ENCODE measurements around the gene RTTN. TPM values are rescaled to one million over a fixed set of nuclear protein-coding genes. Genes with fewer than 3 reads are reported as not detected.
A peak's percentile ranks its signal among the peaks of the same experiment; 100 is the strongest.

RTTN gene
- total and polyA plus RNA-seq, 2 of the 13 experiments (the other 11 are each of a cell fraction or from before 2014, with no cell fraction given), result 5.4 to 18.7 TPM

- TF ChIP-seq ZFP37 (CRISPR knock-in tag; IDR thresholded peaks at IDR 0.05; ENCODE audit: borderline replicate concordance) (no peak; the same call in 1 of the 2 replicates), ZNF768 (CRISPR knock-in tag; IDR thresholded peaks at IDR 0.05) (peak; percentile 81), KMT2A (CRISPR knock-in tag; IDR thresholded peaks at IDR 0.05) (peak; percentile 99), HIVEP1 (CRISPR knock-in tag; IDR thresholded peaks at IDR 0.05) (no peak; the same call in 1 of the 2 replicates), PPARG (CRISPR knock-in tag; conservative IDR thresholded peaks at IDR 0.05) (peak; percentile 59), ZNF543 (CRISPR knock-in tag; IDR thresholded peaks at IDR 0.05) (peak; percentile 60; the same call in 1 of the 2 replicates), RFX3 (CRISPR knock-in tag; IDR thresholded peaks at IDR 0.05) (no peak; the same call in 1 of the 2 replicates), ZMYM3 (CRISPR knock-in tag; IDR thresholded peaks at IDR 0.05) (peak; percentile 54; the same call in 1 of the 2 replicates), PAXIP1 (CRISPR knock-in tag; conservative IDR thresholded peaks at IDR 0.05) (peak; percentile 59; the same call in 1 of the 2 replicates), NFRKB (IDR thresholded peaks at IDR 0.05) (no peak), ZNF407 (CRISPR knock-in tag; IDR thresholded peaks at IDR 0.05; ENCODE audit: not compliant biosample characterization) (peak; percentile 85), ZBTB38 (CRISPR knock-in tag; IDR thresholded peaks at IDR 0.05) (peak; percentile 89; the same call in 1 of the 2 replicates), THRA (CRISPR knock-in tag; IDR thresholded peaks at IDR 0.05; ENCODE audit: borderline replicate concordance) (peak; percentile 64; the same call in 1 of the 2 replicates)
Observed at GRCh38 chr18:70205421-70206397, at the start of gene RTTN (continued).
